HUDEP-2 (cell line): ENCODE data around the gene MPPE1.
"Not testable (repeated sequence)": the region's sequence is repeated elsewhere in the genome, so short reads cannot be mapped to it uniquely, and the experiment has no call there.

Experiments
- DNase-seq, 76 experiments: peaks; one replicate each; lab custom pipeline; 2025; ENCODE audit not compliant: unreplicated experiment in 76 of 76; lab: John Stamatoyannopoulos, UW

Gene MPPE1

GRCh38 chr18:11859903-11860407 is 48.2 kb downstream of the MPPE1 start:
- DNase-seq: no peak

- no peak for DNase-seq
Measured at GRCh38 chr18:11859282-11859830, 48.8 kb downstream of the MPPE1 start.

GRCh38 chr18:11857177-11857887 is 50.8 kb downstream of the MPPE1 start:
- DNase-seq: no peak

GRCh38 chr18:11854554-11854953 is 53.6 kb downstream of the MPPE1 start:
- DNase-seq: not testable (repeated sequence)

GRCh38 chr18:11851806-11852337 is 56.2 kb downstream of the MPPE1 start:
- DNase-seq: peak in 18 of 76 experiments; percentile 0 to 35 (median 14)

GRCh38 chr18:11851146-11851805 is 56.8 kb downstream of the MPPE1 start, which contains the start of gene CHMP1B:
TSS of gene CHMP1B (plus strand) at chr18:11851413. CDS start at chr18:11851512, 99 bp downstream.
- peak in 75 of 76 experiments; percentile 24 to 99 (median 78) for DNase-seq

- DNase-seq: no peak
Measured at GRCh38 chr18:11850821-11851145, 57.3 kb downstream of the MPPE1 start.

- peak in 5 of 76 experiments; percentile 2 to 51 (median 13) for DNase-seq
Measured at GRCh38 chr18:11849841-11850634, 58.1 kb downstream of the MPPE1 start.

- DNase-seq: no peak
Measured at GRCh38 chr18:11849279-11849678, 58.8 kb downstream of the MPPE1 start.

- DNase-seq: no peak
Measured at GRCh38 chr18:11847811-11848210, 60.3 kb downstream of the MPPE1 start.

GRCh38 chr18:11845654-11846053 is 62.5 kb downstream of the MPPE1 start:
- DNase-seq: no peak

- no peak for DNase-seq
Measured at GRCh38 chr18:11844436-11844835, 63.7 kb downstream of the MPPE1 start.

GRCh38 chr18:11842562-11842961 is 65.6 kb downstream of the MPPE1 start:
- DNase-seq: no peak

GRCh38 chr18:11840493-11840892 is 67.6 kb downstream of the MPPE1 start:
- DNase-seq: no peak

GRCh38 chr18:11839556-11839955 is 68.6 kb downstream of the MPPE1 start:
- DNase-seq: no peak

GRCh38 chr18:11834772-11835171 is 73.3 kb downstream of the MPPE1 start:
- DNase-seq: no peak
